HL-60/S4 (cell line): ENCODE data around the gene FAM83G.

ENCODE experiments used
- in situ Hi-C: fragments of 300-500 bp; cut with MboI; formaldehyde crosslinking; loops from 2 replicates; pipeline ENCODE4 v1.14.3; 2022; ENCODE audit warnings: low sequenced_read_pairs

Gene FAM83G

GRCh38 chr17:19010729-19011505, 6.4 kb upstream of the FAM83G start:
- in situ Hi-C loops: no loop called here

- in situ Hi-C loops: no loop called here
These were observed 5.4 kb upstream of the FAM83G start for GRCh38 chr17:19009970-19010369.

- in situ Hi-C loops: no loop called here
These were observed 2.1 kb upstream of the FAM83G start for GRCh38 chr17:19006698-19007097.

GRCh38 chr17:19005789-19006430, 1.3 kb upstream of the FAM83G start:
- in situ Hi-C loops: no loop called here

- in situ Hi-C loops: no loop called here
These were observed 691 bp upstream of the FAM83G start for GRCh38 chr17:19005137-19005773.

GRCh38 chr17:19003543-19004420, 782 bp downstream of the FAM83G start:
- in situ Hi-C loops: no loop called here

- in situ Hi-C loops: no loop called here
These were observed 1.6 kb downstream of the FAM83G start for GRCh38 chr17:19002805-19003542.

GRCh38 chr17:19001907-19002590, 2.5 kb downstream of the FAM83G start:
- in situ Hi-C loops: no loop called here

GRCh38 chr17:19000531-19001325, 3.8 kb downstream of the FAM83G start:
- in situ Hi-C loops: no loop called here

- in situ Hi-C loops: no loop called here
These were observed 4.7 kb downstream of the FAM83G start for GRCh38 chr17:18999911-19000310.

- in situ Hi-C loops: no loop called here
These were observed 5.2 kb downstream of the FAM83G start for GRCh38 chr17:18999394-18999793.

- in situ Hi-C loops: no loop called here
These were observed 6.8 kb downstream of the FAM83G start for GRCh38 chr17:18997650-18998196.

- in situ Hi-C loops: no loop called here
These were observed 8.1 kb downstream of the FAM83G start for GRCh38 chr17:18996458-18996857.

- in situ Hi-C loops: no loop called here
These were observed 9.3 kb downstream of the FAM83G start for GRCh38 chr17:18995220-18995619.

- in situ Hi-C loops: no loop called here
These were observed 9.9 kb downstream of the FAM83G start for GRCh38 chr17:18994631-18995030.

GRCh38 chr17:18993905-18994526, 10.5 kb downstream of the FAM83G start:
- in situ Hi-C loops: no loop called here

- in situ Hi-C loops: no loop called here
These were observed 12.0 kb downstream of the FAM83G start for GRCh38 chr17:18992454-18993130.
